AG08396 (cell line): ENCODE measurements around the gene SPRN.
A peak's percentile ranks its signal among the peaks of the same experiment; 100 is the strongest.
"Not testable (repeated sequence)": the region's sequence is repeated elsewhere in the genome, so short reads cannot be mapped to it uniquely, and the experiment has no call there.

Experiments
- DNase-seq: peaks from one replicate; pipeline ENCODE4 v3.0.0; 2012; ENCODE audit warnings: low spot score, mixed read lengths

SPRN gene

GRCh38 chr10:133424601-133425000, at the start of gene SPRN:
Gene SPRN (minus strand): TSS chr10:133424625. CDS start chr10:133423681, 944 bp downstream.
- DNase-seq, result not testable (repeated sequence)

- DNase-seq, result no peak
These were observed 49.6 kb upstream of the SPRN start for GRCh38 chr10:133474027-133474426.

- no peak for DNase-seq
These were observed 48.8 kb upstream of the SPRN start for GRCh38 chr10:133473270-133473669.

- no peak for DNase-seq
These were observed 47.1 kb upstream of the SPRN start for GRCh38 chr10:133471300-133472109.

- not testable (repeated sequence) for DNase-seq
These were observed 44.8 kb upstream of the SPRN start for GRCh38 chr10:133469205-133469604.

GRCh38 chr10:133467286-133467911, 43.0 kb upstream of the SPRN start:
- DNase-seq, result no peak

GRCh38 chr10:133466683-133467275, 42.4 kb upstream of the SPRN start:
- no peak for DNase-seq

GRCh38 chr10:133465950-133466474, 41.6 kb upstream of the SPRN start:
- DNase-seq, result peak; percentile 4

- DNase-seq, result no peak
These were observed 40.9 kb upstream of the SPRN start for GRCh38 chr10:133465191-133465949.

- DNase-seq, result no peak
These were observed 40.2 kb upstream of the SPRN start for GRCh38 chr10:133464582-133465031.

GRCh38 chr10:133462512-133463305, 38.3 kb upstream of the SPRN start:
- DNase-seq, result no peak

GRCh38 chr10:133461841-133462240, 37.4 kb upstream of the SPRN start:
- DNase-seq, result no peak

- no peak for DNase-seq
These were observed 36.6 kb upstream of the SPRN start for GRCh38 chr10:133461027-133461426.

- DNase-seq, result no peak
These were observed 35.9 kb upstream of the SPRN start for GRCh38 chr10:133460208-133460769.

- no peak for DNase-seq
These were observed 35.2 kb upstream of the SPRN start for GRCh38 chr10:133459454-133460207.

- peak; percentile 74 for DNase-seq
These were observed 34.5 kb upstream of the SPRN start for GRCh38 chr10:133458710-133459453.

- DNase-seq, result no peak
These were observed 33.7 kb upstream of the SPRN start for GRCh38 chr10:133458021-133458709.

GRCh38 chr10:133457100-133457841, 32.8 kb upstream of the SPRN start:
- DNase-seq, result no peak
